Measurements from ENCODE around the gene BRD7.

GRCh38 chr16:50326835-50327465, 41.8 kb downstream of the BRD7 start:
- TF ChIP-seq U2AF2 (IDR thresholded peaks at IDR 0.05; ENCODE audit: low read depth, low read length), result no peak
- no peak for TF ChIP-seq ASH2L (IDR thresholded peaks at IDR 0.05; ENCODE audit: insufficient read length, low read depth, low read length)
- no peak for TF ChIP-seq NBN (conservative IDR thresholded peaks at IDR 0.05)

Data from HepG2 (cell line).